K562 (cell line): ENCODE results near the gene THOP1. TPM values are rescaled to one million over a fixed set of nuclear protein-coding genes. Genes with fewer than 3 reads are reported as not detected.

Source experiments
- BRD9 ChIP-seq: fragments of 450-650 bp; IDR thresholded peaks from 2 replicates; pipeline ENCODE4 v1.6.1; 2018; ENCODE audit warnings: low read depth; ENCODE audit not compliant: partially characterized antibody
- DPF2 ChIP-seq: fragments of 450-650 bp; IDR thresholded peaks from 2 replicates; pipeline ENCODE4 v1.6.1; 2016
- FUS ChIP-seq: fragments of 200-400 bp; formaldehyde crosslinking; optimal IDR thresholded peaks from 2 replicates; pipeline ENCODE3; 2017; ENCODE audit warnings: low read depth, low read length
- HOXB6 ChIP-seq: fragments of 250-450 bp; sonication (Bioruptor Pico); IDR thresholded peaks from 2 replicates; pipeline ENCODE4 v1.5.1; 2022; ENCODE audit warnings: mild to moderate bottlenecking, borderline replicate concordance
- ILK ChIP-seq: fragments of 450-650 bp; IDR thresholded peaks from 2 replicates; pipeline ENCODE4 v1.6.1; 2016; ENCODE audit warnings: missing genetic modification characterization, low read depth, mild to moderate bottlenecking, missing compliant biosample characterization, moderate library complexity, borderline replicate concordance
- MTA2 ChIP-seq: fragments of 450-650 bp; IDR thresholded peaks from 2 replicates; pipeline ENCODE4 v1.6.1; 2016; ENCODE audit warnings: low read depth
- NCOR1 ChIP-seq: fragments of 450-650 bp; IDR thresholded peaks from 2 replicates; pipeline ENCODE4 v1.6.1; 2016; ENCODE audit warnings: mild to moderate bottlenecking, moderate library complexity
- NKRF ChIP-seq: fragments of 450-650 bp; IDR thresholded peaks from 2 replicates; pipeline ENCODE4 v1.6.1; 2016; ENCODE audit warnings: borderline replicate concordance
- OTX1 ChIP-seq: fragments of 450-650 bp; formaldehyde crosslinking; IDR thresholded peaks from 2 replicates; pipeline ENCODE4 v1.4.0; 2022; ENCODE audit warnings: mild to moderate bottlenecking
- RBFOX2 ChIP-seq: fragments of 200-400 bp; formaldehyde crosslinking; IDR thresholded peaks from 2 replicates; pipeline ENCODE4 v1.6.1; 2017; ENCODE audit warnings: low read depth, mild to moderate bottlenecking, low read length, moderate library complexity
- ZBED1 ChIP-seq: IDR thresholded peaks from 2 replicates; pipeline ENCODE4 v1.6.1; 2014
- ZC3H11A ChIP-seq: IDR thresholded peaks from 2 replicates; pipeline ENCODE4 v1.6.1; 2012; ENCODE audit warnings: low read depth, low read length, improper control_type of control experiment
- ZNF217 ChIP-seq: sonication (generic); formaldehyde crosslinking; IDR thresholded peaks from 2 replicates; pipeline ENCODE4 v1.8.0; 2022; ENCODE audit warnings: mild to moderate bottlenecking, missing genetic modification reagents
- ZNF436 ChIP-seq: fragments of 250-450, 450-650 bp; sonication (Bioruptor Pico); formaldehyde crosslinking; IDR thresholded peaks from 2 replicates; pipeline ENCODE4 v1.7.0; 2020; ENCODE audit warnings: mild to moderate bottlenecking
- polyA plus RNA-seq, 8 experiments: library from polyadenylated mRNA; depleted of rRNA in 4 of 8; stranded (reverse) in 5 of 8; unstranded in 3 of 8; fragments of >200 nt; fragmentation: Nextera tagmentation in 2 of 8; fragmentation: Illumina TruSeq in 1 of 8; extraction: Ambion mirVana in 2 of 8; extraction: Trizol in 1 of 8; gene quantifications; 2 replicates each; pipeline versions ENCODE4 v1.2.1 to v1.2.3, GENCODE V29; 2011 to 2014; ENCODE audit warnings: inconsistent platforms in 1 of 8, missing spikeins in 1 of 8
- total RNA-seq, 7 experiments: library from RNA; depleted of rRNA in 6 of 7; stranded (reverse); fragments of >200 nt in 6 of 7; fragmentation: Illumina TruSeq in 2 of 7; extraction: Trizol in 2 of 7; gene quantifications; 2 replicates each; pipeline versions ENCODE4 v1.2.1 to v1.2.3, GENCODE V29; 2011 to 2021; ENCODE audit warnings: low replicate concordance in 1 of 7
- TF ChIP-seq, protein P1 (sequence below), 2 experiments: IDR thresholded peaks; 2 replicates each; pipeline ENCODE4 v1.6.1; 2012; ENCODE audit warnings: improper control_type of control experiment in 2 of 2, low read depth in 2 of 2, low read length in 2 of 2, borderline replicate concordance in 1 of 2
- TF ChIP-seq, protein P2 (sequence below): fragments of 250-450 bp; sonication (Bioruptor Pico); IDR thresholded peaks from 2 replicates; pipeline ENCODE4 v1.5.0; 2020; ENCODE audit warnings: mild to moderate bottlenecking, borderline replicate concordance
- TF ChIP-seq, protein P3 (sequence below): sonication (generic); formaldehyde crosslinking; IDR thresholded peaks from 2 replicates; pipeline ENCODE4 v1.8.0; 2022; ENCODE audit warnings: mild to moderate bottlenecking, low read depth, missing genetic modification reagents
- TF ChIP-seq, protein P4 (sequence below): fragments of 450-650 bp; IDR thresholded peaks from 2 replicates; pipeline ENCODE4 v1.6.1; 2017; ENCODE audit warnings: mild to moderate bottlenecking, moderate library complexity
- TF ChIP-seq, protein P5 (sequence below): fragments of 450-650 bp; formaldehyde crosslinking; IDR thresholded peaks from 2 replicates; pipeline ENCODE4 v1.4.0; 2022; ENCODE audit warnings: missing genetic modification characterization

The THOP1 gene
- total and polyA plus RNA-seq, 9 of the 15 experiments (the other 6 are each of a cell fraction or from before 2014, with no cell fraction given), result 1.3 to 255 (median 96.1) TPM

DNA sequence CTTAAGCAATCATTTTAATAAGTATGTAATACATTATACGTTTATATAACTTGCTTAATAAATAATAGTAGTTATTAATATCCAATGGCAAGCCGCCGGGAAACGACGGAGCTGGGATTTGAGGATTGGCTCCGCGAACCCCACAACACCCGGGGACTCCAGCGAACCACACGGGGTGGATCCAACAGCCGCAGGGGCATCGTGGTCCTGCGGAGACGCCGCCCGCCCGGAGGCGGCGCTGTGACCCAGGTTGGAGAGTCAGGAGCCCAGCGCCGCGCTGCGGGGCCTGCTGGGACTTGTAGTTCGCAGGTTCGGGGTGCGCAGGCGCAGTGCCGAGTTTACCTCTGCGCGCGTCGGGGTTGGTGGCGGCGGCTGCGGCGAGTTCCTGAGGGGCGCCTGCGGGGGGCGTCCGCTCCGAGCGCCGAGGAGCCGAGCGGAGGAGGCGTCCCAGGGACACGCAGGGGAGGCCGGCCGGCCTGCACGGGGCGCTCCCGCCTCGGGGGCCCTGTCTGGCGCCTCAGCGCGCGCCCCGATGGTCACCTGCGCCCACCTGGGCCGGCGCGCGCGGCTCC lies 34.3 kb downstream of the THOP1 start, which contains the start of gene ZNF554 (continued):
- TF ChIP-seq MTA2, result no peak
- no peak for TF ChIP-seq HOXB6 (CRISPR knock-in tag)
- TF ChIP-seq ZNF217 (CRISPR knock-in tag), result no peak
- TF ChIP-seq, protein P1, sequence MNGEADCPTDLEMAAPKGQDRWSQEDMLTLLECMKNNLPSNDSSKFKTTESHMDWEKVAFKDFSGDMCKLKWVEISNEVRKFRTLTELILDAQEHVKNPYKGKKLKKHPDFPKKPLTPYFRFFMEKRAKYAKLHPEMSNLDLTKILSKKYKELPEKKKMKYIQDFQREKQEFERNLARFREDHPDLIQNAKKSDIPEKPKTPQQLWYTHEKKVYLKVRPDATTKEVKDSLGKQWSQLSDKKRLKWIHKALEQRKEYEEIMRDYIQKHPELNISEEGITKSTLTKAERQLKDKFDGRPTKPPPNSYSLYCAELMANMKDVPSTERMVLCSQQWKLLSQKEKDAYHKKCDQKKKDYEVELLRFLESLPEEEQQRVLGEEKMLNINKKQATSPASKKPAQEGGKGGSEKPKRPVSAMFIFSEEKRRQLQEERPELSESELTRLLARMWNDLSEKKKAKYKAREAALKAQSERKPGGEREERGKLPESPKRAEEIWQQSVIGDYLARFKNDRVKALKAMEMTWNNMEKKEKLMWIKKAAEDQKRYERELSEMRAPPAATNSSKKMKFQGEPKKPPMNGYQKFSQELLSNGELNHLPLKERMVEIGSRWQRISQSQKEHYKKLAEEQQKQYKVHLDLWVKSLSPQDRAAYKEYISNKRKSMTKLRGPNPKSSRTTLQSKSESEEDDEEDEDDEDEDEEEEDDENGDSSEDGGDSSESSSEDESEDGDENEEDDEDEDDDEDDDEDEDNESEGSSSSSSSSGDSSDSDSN (IDR thresholded peaks at IDR 0.05; ENCODE audit: borderline replicate concordance in 1 of 2, low read depth in 2 of 2, low read length in 2 of 2), result peak in 1 of 2 experiments; percentile 75; a peak in 2 of 4 replicates
- no peak for TF ChIP-seq NCOR1
- peak; percentile 70 for TF ChIP-seq RBFOX2
- TF ChIP-seq ZBED1, result no peak
- TF ChIP-seq, protein P2, sequence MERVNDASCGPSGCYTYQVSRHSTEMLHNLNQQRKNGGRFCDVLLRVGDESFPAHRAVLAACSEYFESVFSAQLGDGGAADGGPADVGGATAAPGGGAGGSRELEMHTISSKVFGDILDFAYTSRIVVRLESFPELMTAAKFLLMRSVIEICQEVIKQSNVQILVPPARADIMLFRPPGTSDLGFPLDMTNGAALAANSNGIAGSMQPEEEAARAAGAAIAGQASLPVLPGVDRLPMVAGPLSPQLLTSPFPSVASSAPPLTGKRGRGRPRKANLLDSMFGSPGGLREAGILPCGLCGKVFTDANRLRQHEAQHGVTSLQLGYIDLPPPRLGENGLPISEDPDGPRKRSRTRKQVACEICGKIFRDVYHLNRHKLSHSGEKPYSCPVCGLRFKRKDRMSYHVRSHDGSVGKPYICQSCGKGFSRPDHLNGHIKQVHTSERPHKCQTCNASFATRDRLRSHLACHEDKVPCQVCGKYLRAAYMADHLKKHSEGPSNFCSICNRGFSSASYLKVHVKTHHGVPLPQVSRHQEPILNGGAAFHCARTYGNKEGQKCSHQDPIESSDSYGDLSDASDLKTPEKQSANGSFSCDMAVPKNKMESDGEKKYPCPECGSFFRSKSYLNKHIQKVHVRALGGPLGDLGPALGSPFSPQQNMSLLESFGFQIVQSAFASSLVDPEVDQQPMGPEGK (CRISPR knock-in tag), result no peak
- no peak; the same call in 1 of the 2 replicates for TF ChIP-seq ZC3H11A
- no peak for TF ChIP-seq BRD9
- no peak for TF ChIP-seq OTX1 (CRISPR knock-in tag)
- TF ChIP-seq, protein P3, sequence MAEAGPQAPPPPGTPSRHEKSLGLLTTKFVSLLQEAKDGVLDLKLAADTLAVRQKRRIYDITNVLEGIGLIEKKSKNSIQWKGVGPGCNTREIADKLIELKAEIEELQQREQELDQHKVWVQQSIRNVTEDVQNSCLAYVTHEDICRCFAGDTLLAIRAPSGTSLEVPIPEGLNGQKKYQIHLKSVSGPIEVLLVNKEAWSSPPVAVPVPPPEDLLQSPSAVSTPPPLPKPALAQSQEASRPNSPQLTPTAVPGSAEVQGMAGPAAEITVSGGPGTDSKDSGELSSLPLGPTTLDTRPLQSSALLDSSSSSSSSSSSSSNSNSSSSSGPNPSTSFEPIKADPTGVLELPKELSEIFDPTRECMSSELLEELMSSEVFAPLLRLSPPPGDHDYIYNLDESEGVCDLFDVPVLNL (CRISPR knock-in tag), result peak; percentile 32; the same call in 1 of the 2 replicates
- TF ChIP-seq, protein P4, sequence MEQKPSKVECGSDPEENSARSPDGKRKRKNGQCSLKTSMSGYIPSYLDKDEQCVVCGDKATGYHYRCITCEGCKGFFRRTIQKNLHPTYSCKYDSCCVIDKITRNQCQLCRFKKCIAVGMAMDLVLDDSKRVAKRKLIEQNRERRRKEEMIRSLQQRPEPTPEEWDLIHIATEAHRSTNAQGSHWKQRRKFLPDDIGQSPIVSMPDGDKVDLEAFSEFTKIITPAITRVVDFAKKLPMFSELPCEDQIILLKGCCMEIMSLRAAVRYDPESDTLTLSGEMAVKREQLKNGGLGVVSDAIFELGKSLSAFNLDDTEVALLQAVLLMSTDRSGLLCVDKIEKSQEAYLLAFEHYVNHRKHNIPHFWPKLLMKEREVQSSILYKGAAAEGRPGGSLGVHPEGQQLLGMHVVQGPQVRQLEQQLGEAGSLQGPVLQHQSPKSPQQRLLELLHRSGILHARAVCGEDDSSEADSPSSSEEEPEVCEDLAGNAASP, result no peak
- TF ChIP-seq, protein P5, sequence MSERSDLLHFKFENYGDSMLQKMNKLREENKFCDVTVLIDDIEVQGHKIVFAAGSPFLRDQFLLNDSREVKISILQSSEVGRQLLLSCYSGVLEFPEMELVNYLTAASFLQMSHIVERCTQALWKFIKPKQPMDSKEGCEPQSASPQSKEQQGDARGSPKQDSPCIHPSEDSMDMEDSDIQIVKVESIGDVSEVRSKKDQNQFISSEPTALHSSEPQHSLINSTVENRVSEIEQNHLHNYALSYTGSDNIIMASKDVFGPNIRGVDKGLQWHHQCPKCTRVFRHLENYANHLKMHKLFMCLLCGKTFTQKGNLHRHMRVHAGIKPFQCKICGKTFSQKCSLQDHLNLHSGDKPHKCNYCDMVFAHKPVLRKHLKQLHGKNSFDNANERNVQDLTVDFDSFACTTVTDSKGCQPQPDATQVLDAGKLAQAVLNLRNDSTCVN (CRISPR knock-in tag), result no peak
- TF ChIP-seq DPF2, result peak; percentile 31; the same call in 1 of the 2 replicates
- no peak for TF ChIP-seq NKRF
- no peak for TF ChIP-seq ILK (tag)
- TF ChIP-seq ZNF436, result no peak
- no peak for TF ChIP-seq FUS
